Dermis microvascular lymphatic vessel endothelial cell (primary cell): Measurements from ENCODE around the gene TBCD. TPM values are rescaled to one million over a fixed set of nuclear protein-coding genes. Genes with fewer than 3 reads are reported as not detected.

Experiments used
- DNase-seq, 2 donors: peaks; one replicate each; pipeline versions ENCODE4 v3.0.0 to v3.0.0-alpha.2; 2010; ENCODE audit warnings: low read depth in 2 of 2
- total RNA-seq: library from RNA; depleted of rRNA; stranded (reverse); fragments of >200 nt; gene quantifications from 2 replicates; pipeline ENCODE4 v1.2.1, GENCODE V29; 2014

Gene TBCD
- total RNA-seq, 1 donor from 2014 or later, result 52.5 TPM

GRCh38 chr17:82831041-82831817 lies 79.4 kb downstream of the TBCD start:
- no peak for DNase-seq

GRCh38 chr17:82831818-82832200 lies 79.9 kb downstream of the TBCD start:
- DNase-seq, result no peak

- DNase-seq, result no peak
Observed at GRCh38 chr17:82832411-82832810, 80.5 kb downstream of the TBCD start.

- DNase-seq, result no peak
Observed at GRCh38 chr17:82832881-82833475, 81.1 kb downstream of the TBCD start.

- DNase-seq, result no peak
Observed at GRCh38 chr17:82835122-82835521, 83.3 kb downstream of the TBCD start.

GRCh38 chr17:82835766-82836512 lies 84.1 kb downstream of the TBCD start:
- DNase-seq, result peak in 1 of 2 donors; percentile 35

- DNase-seq, result no peak
Observed at GRCh38 chr17:82836823-82837357, 85.0 kb downstream of the TBCD start.

- no peak for DNase-seq
Observed at GRCh38 chr17:82837586-82838320, 85.9 kb downstream of the TBCD start.

- DNase-seq, result no peak
Observed at GRCh38 chr17:82838386-82839063, 86.7 kb downstream of the TBCD start.

- DNase-seq, result no peak
Observed at GRCh38 chr17:82839617-82840292, 87.9 kb downstream of the TBCD start, which contains the start of gene ZNF750. TSS of gene ZNF750 (minus strand) at chr17:82840022. CDS start at chr17:82832454, 7,568 bp downstream.

- no peak for DNase-seq
Observed at GRCh38 chr17:82840431-82840831, 88.6 kb downstream of the TBCD start.

- DNase-seq, result no peak
Observed at GRCh38 chr17:82841921-82842596, 90.2 kb downstream of the TBCD start.

GRCh38 chr17:82843904-82844680 lies 92.2 kb downstream of the TBCD start:
- DNase-seq, result no peak

- DNase-seq, result peak in 1 of 2 donors; percentile 15
Observed at GRCh38 chr17:82844796-82845162, 92.9 kb downstream of the TBCD start.

GRCh38 chr17:82845163-82845807 lies 93.4 kb downstream of the TBCD start:
- DNase-seq, result peak; percentile 96 to 98

- peak; percentile 71 to 86 for DNase-seq
Observed at GRCh38 chr17:82846061-82846691, 94.3 kb downstream of the TBCD start.

- DNase-seq, result peak in 1 of 2 donors; percentile 74
Observed at GRCh38 chr17:82848022-82848592, 96.2 kb downstream of the TBCD start.
